ENCODE data around the gene LRBA.

LRBA gene

DNA sequence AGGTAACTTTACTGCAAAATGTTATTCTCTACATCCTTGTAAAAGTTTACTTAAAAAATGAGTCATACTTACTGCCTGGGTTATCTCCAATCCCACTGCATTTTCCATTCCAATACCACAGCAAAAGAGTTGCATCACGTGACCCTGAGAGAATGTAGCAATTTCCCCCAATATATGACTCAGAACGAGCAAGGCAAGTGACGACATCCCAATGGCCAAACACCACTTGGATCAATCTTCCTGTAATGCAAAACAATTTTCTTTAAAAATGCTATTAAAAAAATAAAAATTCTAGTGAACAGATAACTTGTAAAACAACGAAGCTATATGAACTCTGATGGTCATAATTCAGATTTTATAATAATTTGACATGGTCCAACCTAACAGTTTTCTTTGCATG lies 712.5 kb downstream of the LRBA start:
- no peak for DNase-seq

DNA sequence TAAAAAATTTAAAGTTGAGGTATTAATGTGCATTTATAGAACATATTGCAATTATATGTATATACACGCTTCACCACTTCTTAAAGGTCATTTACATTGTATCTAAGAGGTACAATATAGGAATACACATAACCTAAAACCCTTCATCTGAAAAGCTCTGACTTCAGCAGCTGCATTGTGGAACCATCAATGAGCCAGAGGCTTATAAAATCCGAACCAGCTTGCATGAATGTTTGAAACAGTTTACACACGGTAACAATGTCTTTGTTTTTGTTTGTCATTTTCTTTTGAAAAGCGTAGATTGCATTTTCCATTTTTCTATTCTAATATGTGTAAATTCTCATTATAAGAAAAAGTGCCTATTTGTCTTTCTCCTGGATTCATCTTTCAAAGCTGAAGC lies 715.3 kb downstream of the LRBA start:
- no peak for DNase-seq

DNA sequence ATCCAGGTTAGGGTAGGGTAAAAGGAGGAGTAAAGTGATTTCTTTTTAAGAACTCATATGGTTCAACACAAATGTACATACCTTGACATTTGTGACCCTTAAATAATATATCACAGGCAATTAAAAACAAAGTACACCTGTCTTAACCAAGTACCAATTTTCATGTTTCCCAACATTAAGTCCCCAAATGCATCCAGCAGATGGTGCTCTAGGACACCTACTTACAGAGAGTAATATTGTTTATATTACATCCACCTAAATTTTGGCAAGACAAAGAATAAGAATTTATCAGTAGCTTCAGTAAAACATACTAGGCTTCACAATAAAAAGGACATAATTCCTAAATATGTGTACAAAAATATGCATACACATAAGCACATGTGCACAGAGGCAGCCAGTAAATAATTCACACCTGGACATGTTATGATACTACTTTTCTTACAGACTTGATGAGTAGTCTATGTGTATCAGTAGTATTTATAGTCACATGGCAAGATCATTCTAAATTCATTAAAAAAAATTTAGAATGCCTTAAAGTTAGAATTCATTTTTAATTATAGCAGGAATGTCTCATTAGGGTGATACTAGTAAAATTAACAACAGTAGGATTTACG lies 717.1 kb downstream of the LRBA start:
- DNase-seq = no peak

DNA sequence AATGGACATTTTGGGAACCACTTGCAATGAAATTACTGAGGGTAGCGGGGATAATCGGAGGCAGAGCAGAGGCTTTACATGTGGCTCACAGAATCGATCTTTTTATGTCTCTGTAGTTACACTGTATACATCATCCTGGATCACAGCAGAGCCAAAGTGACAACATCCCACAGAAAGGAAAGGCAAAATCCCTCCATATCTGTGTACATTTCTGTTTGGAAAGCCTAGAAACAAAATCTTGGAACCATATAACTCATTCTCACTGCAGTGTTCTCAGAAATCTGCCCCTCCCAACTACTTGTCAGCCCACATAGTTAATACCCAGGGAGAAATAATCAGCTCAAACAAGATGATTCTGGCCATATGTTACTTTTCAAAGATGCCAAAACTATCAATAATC lies 725.2 kb downstream of the LRBA start:
- DNase-seq = no peak

DNA sequence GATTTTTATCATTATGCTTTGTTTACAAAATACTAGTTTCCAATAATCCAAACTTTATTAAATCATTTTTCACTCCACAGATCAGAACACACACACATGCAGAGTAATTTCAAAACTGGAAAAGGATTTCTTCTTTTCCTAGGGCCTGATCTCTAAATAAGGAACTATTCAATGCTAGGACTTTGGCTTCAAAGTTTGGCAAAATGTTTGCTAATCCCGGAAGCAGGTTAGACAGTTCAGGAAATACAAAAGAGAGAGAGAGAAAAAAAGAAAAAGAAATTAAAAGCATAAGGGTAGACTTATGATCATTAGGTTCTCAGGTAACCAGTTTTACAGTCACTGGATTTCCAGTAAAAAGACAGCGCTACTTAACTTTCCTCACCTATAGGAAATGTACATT lies 725.9 kb downstream of the LRBA start:
- DNase-seq = no peak

DNA sequence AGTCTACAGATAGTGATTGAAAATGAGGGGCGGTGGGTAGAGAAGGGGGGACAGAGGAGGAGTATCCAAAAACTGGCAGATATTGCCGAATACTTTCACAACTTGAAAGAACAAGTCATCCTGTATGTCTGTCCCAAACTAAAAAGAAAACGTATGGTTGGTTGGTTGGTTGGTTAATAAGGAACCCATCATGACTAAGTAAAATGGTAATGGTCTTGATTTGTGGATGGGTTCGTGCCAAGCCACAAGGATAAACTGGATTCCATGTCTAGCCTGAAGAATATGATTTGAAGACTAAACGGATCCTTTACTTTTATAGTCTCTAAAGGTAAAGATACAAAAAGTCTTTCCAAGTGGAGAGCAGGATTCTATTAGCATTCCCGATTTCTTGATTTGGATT lies 728.4 kb downstream of the LRBA start:
- no peak for DNase-seq

DNA sequence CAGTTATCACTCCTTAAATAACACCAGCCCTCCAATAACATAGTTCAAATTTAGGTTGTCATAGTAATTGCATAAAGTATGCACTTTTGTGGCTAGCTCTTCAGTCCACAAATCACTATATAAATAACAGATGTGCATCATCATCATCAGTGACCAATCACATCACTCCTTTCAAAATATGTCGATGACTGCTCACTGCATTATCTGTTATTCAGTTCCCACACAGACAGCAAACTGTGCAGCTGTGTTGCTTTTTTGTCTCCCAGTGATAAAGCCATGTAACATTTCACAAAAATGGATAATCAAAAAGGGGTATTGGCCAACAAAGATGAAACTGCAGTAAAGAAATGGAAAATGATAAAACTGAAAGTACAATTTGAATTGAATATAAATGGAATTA lies 731.4 kb downstream of the LRBA start:
- no peak for DNase-seq

DNA sequence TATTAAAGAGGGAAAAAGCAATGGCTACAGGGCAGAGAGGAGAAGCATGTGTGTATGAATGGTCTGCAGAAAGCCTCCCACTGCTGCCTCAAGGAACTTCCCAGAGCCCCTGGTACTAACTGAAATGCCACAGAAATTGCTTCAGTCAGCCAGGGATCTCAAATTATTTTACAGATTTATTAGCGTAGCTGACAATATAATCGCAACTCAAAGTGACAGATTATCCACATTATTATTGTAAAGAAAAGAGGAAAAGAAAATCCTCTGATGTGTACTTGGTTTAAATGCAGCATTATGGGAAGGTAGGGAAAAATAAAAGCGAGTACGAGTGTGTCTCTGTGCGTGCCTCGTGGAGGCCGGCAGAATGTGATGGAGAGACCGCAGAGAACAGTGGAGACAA lies 734.1 kb downstream of the LRBA start:
- DNase-seq = no peak

DNA sequence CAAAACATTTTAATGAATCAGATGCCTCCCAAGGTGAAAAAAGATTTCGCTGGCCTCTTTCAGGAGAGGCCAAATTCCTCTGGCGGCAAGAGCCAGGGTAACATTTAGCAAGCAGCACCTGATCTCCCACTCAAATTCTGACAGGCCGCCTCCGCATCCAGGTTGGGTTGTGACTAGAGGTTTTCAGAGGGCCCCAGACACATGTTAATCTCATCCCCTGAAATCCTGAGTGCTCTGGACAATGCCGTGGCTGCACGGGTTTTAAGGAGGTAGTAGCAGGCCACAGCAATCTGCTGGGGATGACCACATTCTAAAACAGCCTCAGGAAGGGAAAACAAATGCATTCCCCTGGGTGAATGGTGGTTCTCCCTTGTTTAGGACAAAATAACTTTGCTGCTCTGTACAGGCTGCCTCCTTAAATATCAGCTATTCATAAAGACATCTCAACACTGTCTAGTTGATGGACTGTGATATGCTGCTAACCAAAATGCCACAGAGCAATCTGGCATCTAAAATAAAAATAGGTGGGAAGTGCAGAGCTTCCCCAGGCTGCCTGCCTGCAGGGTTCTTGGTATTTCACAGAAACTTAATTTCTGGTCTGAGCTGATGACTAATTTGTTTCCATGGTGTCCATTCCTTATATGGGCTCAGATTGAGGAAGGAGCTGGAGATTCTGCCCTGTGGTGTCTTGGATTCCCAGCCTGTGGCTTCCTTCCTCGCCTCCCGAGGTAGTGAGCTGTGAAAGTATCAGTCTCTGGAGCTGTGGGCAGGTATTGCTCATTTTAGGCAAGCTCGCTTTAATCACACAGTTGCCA lies 734.8 kb downstream of the LRBA start:
- DNase-seq = no peak

DNA sequence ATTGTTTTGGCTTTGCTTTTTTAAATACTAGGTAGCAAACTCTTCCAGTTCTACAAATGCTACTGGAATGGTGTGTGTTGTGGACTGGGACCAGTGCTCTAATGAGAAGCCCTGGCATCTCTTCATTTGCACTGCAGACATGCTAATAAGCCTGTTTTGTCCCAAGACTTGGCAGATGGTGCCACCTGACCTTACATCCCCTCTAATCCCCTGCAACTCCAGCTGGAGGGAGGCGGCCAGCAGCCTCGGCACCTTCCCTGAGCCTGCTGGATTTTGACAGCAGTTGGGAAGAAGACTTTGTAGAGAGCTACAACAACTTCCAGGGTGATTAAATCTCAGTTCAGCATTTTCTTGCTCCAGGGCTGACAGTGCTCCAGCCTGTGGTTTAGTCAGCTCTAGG lies 736.9 kb downstream of the LRBA start:
- no peak for DNase-seq

DNA sequence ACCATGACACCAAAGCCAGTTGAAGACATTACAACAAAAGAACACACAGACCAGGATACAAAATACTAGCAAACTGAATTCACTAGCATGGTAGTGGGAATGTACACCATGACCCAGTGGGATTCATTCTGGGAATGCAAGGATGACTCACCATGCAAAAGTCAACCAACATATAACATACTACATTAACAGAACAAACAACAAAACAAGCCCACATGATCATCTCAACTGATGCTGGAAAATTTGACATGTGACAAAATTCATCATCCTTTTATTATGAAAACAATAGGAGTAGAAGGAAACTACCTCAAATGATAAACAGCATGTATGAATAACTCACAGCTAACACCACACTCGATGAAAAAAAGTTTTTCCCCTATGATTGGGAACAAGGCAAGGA lies 746.6 kb downstream of the LRBA start:
- DNase-seq = no peak

DNA sequence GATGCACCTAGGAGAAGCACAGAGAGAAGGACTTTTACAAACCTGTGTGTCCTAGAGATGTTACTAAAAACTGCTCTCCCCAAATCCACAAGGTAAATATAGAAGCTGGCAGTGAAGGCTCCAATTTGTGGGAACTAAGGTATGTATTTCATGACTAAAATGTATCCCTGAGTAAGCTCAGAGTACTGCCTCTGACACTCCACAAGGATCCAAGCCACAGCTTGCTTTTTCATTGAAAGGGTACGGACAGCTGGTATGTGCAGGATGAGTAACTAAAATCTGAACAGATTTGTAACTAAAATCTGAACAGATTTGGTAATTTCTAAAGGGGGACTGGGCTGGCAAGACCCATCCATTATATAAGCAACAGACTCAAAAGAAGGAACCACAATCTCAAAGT lies 749.3 kb downstream of the LRBA start:
- DNase-seq = no peak

DNA sequence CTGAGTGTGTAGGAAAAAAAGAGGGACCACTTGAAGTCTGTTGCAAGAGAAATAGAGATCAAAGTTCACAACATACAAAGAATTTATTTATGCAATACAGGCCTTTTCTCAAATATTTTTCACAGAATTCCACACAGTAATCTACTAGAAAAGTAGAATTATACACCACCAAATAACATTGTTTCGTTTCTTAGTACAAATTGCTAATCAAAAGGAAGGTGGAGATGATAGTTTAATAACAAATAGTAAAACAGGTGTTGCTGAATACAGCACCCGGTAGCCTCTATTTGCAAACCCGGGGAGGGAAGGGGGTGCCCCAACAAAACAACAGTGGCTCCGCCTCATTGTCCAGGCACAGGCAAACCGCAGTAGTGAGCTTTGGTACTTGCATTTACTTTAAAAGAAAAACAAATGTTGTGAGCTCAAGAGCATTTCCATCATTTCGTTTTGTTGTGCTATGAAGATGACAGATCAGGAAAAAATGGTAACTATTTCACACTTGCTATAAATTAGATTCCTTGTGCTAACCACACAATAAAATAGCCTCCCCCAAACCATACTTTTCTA lies 750.4 kb downstream of the LRBA start:
- no peak for DNase-seq

DNA sequence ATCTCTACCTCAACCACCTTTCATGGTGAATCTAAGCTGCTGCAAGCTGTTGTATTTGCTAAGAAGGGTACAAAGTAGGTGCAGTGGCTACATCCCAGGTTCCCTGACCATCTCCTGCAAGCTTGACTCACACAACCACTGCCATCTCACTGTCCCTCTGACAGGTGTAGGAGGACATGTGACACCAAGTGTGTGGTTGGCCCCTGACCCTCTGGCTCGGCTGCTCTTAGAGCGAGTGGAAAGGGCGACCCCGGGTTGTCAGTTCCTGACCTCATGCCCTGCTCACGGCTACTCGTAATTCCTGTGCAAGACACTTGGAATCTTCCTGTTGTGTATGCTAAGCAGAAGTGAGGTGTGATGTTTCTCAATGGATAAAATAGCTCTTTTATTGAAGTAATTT lies 752.5 kb downstream of the LRBA start:
- no peak for DNase-seq

DNA sequence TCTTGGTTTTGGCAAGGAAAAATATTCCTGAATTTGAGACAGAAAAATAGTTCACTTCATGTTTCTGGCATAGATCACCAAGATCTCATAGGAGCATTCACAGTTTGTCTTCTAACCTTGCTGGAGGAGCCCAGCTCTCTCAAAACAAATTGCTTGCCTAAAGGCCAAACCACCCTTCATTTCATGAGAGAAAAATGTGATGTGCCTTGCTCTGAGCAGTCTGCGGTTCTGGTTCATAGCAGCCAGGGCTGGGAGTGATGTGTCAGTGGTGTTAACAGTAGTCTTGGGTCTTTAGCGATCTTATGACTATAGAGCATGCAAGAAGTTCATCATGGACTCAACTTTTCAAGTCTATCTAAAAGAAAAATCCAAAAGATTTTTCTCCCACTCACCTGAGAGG lies 753.5 kb downstream of the LRBA start:
- no peak for DNase-seq

DNA sequence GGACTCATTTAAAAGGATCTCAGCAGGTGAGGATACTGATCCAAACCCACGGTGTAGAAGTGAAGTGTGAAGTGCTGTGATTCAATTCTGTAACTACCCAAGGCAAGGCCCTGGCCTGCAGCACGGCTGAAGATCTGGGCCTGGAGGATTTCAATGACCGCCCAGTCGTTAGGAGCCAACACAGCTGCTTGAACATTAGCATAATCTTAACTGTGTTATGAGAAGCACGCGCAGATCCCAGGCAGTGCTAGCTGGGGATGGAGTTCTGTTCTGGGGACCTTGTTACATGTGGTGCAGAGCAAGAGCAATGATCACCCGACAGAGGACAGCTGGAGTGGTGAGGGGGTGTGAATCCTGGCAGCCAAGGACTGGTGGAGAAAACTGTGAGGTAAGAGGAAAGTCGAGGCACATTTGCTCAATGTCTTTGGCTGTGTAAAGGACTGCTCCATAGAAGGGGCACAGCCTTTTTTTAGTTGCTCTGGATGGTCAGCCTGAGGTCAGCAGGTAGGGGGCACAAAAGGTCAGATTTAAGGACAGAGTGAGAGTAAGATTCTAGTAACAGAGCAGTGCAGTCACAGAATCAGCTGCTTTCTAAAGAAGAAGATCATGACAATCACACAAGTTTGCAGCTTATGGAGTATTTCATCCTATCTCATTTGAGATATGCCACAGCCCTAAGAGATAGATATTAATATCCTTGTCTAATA lies 755.1 kb downstream of the LRBA start:
- no peak for DNase-seq

DNA sequence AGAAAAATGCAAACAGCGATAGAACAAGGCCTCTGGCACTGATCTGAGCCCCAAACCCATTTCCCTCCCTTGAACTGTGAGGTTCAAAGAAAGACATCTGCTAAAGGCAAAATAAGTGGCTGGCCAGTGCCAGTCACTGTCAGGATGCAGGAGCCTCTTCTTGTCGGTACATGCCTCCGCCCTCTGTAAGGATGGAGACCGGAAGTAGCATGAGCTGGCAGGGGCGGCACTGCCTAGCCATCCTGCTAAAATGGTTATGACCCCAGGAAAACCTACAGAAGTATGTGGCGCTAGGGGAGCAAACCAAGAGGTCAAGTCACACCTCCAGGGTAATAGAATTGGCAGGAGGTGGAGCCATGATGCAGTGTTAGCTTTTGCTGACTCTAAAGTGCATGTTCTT lies 756.5 kb downstream of the LRBA start:
- DNase-seq = no peak

DNA sequence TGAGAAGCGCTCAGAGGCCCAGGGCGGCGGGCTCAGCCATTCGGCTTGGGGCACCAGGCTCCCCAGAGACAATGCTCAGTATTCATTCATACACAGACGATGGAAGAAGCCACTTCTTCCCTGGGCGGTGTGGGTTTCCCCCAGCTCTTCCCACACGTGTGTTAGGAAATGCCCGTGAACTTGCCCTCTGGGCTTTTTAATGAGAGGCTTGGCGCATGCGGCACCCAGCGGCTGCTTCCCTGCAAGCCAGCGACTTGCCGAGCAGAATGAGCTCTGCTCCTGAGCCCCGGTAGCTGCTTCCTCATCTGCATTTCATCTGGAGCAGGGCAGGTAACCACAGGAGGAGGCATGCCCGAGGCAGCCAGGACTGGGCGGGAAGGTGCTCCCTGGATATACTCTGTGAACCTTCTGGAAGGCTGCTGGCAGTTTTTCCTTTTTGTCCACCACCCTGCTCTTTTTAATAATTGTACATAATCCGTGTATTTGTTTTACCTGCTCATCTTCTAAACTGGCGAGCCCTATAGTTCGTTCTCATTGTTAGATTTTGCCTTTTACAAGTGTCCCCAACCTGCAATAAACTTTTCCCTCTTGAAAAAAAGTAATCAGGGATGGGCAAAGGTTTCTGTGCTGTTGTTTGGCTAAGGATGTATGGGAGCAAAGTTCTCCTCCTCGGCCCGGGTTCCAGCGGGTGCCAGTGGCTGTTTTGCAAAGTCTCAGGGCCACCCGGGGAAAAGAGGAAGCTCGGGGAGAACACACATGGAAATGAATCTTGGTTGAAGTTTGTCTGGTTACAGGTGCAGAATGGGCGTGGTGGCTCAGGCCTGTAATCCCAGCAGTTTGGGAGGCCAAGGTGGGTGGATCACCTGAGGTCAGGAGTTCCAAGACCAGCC lies 758.0 kb downstream of the LRBA start:
- no peak for DNase-seq

DNA sequence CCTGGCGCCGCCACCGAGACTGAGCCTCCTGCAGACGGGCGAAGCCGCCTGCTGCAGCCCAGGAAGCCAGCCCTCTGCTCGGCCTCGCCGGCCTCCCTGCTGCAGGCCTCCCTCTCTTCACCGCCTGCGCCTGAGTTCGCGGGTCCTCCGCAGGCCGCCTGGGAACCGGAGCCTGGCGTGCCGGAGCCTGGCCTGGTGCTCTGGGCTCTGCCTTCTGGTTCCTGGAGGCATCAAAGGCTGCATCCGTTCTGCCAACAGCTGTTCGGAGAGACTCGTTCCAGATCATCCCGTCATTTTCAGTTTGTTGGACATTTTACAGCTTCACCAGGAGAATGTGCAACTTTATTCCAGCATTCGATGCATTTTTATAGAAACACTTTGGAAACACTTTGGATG lies 758.9 kb downstream of the LRBA start:
- DNase-seq = no peak

DNA sequence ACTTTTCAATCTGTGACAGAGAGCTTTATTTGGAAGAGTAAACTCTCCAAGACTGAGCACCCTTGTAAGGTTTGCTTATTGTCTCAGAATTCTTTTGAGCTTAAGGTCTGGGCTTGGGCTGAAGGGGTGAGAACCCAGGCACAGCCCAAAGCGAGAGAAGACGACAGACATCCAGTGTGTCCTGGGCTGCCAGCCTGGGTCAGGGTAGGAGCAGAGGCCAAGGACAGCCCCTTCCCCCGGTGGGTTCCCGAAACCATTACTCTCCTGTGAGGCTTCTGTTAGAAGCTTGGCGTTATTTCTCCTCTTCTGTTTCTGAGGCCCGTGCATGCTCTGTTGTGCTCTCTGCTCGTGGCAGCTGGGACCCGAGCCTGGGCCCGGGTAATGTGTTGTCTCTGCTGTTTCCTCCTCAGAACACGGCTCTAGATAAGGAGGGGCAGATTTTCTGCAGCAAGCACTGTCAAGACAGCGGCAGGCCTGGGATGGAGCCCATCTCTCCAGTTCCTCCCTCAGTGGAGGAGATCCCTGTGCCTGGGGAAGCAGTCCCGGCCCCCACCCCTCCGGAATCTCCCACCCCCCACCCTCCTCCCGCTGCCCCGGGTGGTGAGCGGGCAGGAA lies 759.4 kb downstream of the LRBA start:
- DNase-seq = no peak

DNA sequence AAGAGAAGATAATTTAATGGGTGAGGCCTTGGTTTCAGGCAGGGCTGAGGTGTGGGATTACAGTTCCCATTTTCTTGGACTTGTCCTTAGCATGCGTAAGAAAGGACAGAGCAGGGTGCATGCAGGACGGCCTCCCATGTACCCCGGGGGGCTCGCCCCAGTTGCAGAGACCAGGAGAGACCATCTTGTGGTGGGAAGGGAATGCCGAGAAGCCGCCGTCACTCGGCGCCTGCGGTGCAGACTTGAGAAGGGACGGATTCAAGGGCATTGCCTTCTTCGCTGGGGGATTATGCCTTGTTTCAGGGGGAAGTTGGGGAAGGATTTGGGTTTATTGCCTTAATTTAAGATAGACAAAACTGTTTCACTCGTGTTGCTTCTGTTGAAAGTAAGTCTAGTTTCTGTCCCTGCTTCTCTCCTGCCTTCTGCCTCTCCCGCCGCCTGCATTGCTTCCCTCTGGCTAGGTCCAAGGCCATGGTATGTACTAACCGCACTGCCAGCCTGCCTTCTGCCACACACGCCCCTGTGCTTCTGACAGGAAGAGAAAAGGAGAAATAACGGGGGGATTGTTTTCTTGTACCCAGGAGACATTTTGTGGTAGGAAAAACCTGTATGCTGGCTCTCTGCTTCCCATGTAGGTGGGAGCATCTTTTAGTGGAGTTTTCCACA lies 761.0 kb downstream of the LRBA start:
- DNase-seq = no peak

DNA sequence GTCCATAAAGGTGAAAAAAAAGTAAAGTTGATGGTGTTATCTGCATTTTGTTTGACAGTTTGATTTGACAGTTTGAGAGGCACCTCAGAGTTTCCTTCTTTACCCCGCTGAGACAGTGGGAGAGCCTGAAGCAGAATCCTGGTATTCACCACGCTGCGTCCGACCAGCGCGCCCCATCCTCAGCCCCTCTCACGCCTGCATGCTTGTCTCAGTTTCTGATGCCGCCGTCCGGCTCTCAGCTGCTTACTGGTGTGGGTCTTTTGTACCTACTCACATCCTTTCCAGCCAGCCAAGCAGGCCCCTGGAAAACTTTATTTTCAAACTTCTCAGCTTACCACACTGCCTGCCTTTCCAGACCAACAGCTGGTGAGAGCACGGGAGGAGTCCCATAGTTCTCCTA lies 761.7 kb downstream of the LRBA start:
- DNase-seq = no peak
